OCI-LY1 (cell line): ENCODE data around the gene ZNF74.
"Not testable (repeated sequence)": the region's sequence is repeated elsewhere in the genome, so short reads cannot be mapped to it uniquely, and the experiment has no call there.

Experiments used
- EZH2 ChIP-seq: fragments of 200-600 bp; sonication (generic), shearing (Covaris generic); IDR thresholded peaks from 2 replicates; pipeline ENCODE4 v1.8.0; 2017; ENCODE audit warnings: borderline replicate concordance, mixed run types, mild to moderate bottlenecking, antibody characterized with exemption, low read length, moderate library complexity, mixed read lengths
- TF ChIP-seq, protein P1 (sequence below): fragments of 200-600 bp; sonication (generic), shearing (Covaris generic); IDR thresholded peaks from 2 replicates; pipeline ENCODE4 v1.5.1; 2017; ENCODE audit warnings: mild to moderate bottlenecking, antibody characterized with exemption, low read length, moderate library complexity, mixed read lengths

DNA sequence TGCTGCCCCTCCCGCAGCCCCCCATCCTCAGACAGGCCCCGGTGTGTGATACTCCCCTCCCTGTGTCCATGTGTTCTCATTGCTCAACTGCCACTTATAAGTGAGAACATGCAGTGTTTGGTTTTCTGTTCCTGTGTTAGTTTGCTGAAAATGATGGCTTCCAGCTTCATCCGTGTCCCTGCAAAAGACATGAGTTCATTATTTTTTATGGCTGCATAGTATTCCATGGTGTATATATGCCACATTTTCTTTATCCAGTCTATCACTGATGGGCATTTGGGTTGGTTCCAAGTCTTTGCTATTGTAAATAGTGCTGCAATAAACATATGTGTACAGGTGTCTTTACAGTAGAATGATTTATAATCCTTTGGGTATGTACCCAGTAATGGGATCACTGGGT lies 21.3 kb downstream of the ZNF74 start:
- TF ChIP-seq, protein P1, sequence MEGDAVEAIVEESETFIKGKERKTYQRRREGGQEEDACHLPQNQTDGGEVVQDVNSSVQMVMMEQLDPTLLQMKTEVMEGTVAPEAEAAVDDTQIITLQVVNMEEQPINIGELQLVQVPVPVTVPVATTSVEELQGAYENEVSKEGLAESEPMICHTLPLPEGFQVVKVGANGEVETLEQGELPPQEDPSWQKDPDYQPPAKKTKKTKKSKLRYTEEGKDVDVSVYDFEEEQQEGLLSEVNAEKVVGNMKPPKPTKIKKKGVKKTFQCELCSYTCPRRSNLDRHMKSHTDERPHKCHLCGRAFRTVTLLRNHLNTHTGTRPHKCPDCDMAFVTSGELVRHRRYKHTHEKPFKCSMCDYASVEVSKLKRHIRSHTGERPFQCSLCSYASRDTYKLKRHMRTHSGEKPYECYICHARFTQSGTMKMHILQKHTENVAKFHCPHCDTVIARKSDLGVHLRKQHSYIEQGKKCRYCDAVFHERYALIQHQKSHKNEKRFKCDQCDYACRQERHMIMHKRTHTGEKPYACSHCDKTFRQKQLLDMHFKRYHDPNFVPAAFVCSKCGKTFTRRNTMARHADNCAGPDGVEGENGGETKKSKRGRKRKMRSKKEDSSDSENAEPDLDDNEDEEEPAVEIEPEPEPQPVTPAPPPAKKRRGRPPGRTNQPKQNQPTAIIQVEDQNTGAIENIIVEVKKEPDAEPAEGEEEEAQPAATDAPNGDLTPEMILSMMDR: not testable (repeated sequence)
- not testable (repeated sequence) for TF ChIP-seq EZH2
